ENCODE results near the gene CHRNA4. TPM values are rescaled to one million over a fixed set of nuclear protein-coding genes. Genes with fewer than 3 reads are reported as not detected.

Gene CHRNA4
- total and polyA plus RNA-seq, 2 experiments from 2014 or later, result 0.15 TPM; not detected in 1

DNA sequence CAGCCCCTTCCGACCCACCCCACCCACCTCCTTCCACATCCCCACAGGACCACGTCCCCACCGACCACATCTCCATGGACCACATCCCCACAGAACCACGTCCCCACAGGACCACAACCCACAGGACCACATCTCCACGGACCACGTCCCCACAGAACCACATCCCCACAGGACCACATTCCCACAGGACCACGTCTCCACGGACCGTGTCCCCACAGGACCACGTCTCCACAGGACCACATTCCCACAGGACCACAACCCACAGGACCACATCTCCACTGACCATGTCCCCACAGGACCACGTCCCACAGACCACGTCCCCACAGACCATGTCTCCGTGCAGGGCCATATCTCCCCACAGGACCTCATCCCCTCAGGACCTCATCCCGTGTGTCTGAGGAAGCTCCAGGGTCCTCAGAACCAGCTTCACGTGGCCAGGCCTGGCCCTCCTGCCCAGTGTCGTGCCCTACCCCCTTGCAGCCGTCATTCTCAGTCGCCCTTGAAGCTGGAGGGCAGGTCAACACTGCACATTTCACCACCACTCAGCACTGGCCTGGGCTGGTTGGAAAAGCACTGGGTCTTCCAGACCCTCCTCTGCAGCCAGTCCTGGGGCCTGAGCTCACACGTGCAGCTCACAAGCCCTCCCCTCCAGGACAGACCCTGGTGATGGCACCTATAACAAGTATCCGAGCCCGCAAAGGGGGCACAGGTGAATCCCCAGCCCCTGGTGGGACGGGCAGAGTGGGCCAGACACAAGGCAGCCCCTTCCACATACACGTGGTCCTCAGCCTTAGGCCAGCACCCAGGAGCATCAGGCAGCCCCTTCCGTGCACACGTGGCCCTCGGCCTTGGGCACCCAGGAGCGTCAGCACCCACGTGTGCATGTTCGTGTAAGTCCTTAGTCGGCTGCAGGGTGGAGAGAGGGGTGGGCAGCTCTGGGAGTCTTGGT is 3.9 kb downstream of the CHRNA4 start:
- H3K27ac ChIP-seq, result no peak overlapping the region
- no peak overlapping the region for H3K4me3 ChIP-seq
- H3K4me1 ChIP-seq (ENCODE audit: low read depth), result peaks cover 2% of the 10 kb centered on the region
- TF ChIP-seq, protein P1, sequence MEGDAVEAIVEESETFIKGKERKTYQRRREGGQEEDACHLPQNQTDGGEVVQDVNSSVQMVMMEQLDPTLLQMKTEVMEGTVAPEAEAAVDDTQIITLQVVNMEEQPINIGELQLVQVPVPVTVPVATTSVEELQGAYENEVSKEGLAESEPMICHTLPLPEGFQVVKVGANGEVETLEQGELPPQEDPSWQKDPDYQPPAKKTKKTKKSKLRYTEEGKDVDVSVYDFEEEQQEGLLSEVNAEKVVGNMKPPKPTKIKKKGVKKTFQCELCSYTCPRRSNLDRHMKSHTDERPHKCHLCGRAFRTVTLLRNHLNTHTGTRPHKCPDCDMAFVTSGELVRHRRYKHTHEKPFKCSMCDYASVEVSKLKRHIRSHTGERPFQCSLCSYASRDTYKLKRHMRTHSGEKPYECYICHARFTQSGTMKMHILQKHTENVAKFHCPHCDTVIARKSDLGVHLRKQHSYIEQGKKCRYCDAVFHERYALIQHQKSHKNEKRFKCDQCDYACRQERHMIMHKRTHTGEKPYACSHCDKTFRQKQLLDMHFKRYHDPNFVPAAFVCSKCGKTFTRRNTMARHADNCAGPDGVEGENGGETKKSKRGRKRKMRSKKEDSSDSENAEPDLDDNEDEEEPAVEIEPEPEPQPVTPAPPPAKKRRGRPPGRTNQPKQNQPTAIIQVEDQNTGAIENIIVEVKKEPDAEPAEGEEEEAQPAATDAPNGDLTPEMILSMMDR (IDR thresholded peaks at IDR 0.05; ENCODE audit: low read depth, low read length), result no peak
- peaks cover 40% of the 10 kb centered on the region for H3K27me3 ChIP-seq
- no peaks in the 10 kb centered on the region for H3K9me3 ChIP-seq (ENCODE audit: low read depth)
- H3K36me3 ChIP-seq, result no peaks in the 10 kb centered on the region
- DNase-seq (ENCODE audit: low read depth in 1 of 2, low spot score in 1 of 2), result no peak

DNA sequence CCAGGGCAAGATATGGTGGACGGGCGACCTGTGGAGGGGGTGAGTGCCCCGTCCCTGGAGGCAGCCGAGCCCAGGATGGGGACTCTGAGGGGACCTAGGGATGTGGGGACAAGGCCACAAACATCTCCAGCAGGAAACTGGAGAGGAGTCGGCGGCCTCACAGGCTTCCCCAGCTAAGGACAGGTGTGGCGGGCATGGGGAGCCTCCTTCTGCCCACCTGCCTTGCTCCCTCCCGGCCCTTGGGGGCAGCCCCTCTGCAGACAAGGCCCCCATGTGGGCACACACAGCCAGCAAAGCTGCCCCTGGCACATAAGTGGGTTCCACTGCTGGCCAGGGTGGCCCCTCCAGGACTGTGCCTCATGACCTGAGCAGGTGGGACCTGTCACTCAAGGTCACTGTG is 4.6 kb downstream of the CHRNA4 start:
- TF ChIP-seq, protein P1 (IDR thresholded peaks at IDR 0.05; ENCODE audit: low read depth, low read length), result no peak
- no peak overlapping the region for H3K4me3 ChIP-seq
- no peak overlapping the region for H3K27ac ChIP-seq
- H3K27me3 ChIP-seq, result peaks cover 33% of the 10 kb centered on the region
- peaks cover 2% of the 10 kb centered on the region for H3K4me1 ChIP-seq (ENCODE audit: low read depth)
- no peak for DNase-seq (ENCODE audit: low read depth in 1 of 2, low spot score in 1 of 2)
- no peaks in the 10 kb centered on the region for H3K36me3 ChIP-seq
- H3K9me3 ChIP-seq (ENCODE audit: low read depth), result no peaks in the 10 kb centered on the region

DNA sequence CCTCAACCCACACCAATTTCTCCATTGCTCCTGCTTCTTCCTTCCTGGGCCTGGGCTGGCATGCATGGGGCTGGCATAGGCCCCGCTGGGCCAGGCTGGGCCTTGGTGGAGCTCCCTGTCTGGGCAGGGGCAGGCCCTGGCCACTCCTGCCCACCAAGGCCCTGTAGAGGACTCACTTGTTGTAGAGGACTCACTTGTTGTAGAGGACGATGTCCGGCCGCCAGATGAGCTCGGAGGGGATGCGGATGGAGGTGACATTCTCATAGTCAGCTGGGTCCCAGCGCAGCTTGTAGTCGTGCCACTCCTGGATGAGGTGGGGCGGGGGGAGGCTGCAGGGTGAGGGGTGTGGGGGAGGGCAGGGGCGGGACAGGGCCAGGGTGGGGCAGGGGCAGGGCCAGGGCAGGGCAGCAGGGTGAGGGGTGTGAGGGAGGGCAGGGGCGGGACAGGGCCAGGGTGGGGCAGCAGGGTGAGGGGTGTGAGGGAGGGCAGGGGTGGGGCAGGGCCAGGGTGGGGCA is 5.3 kb downstream of the CHRNA4 start:
- peaks cover 27% of the 10 kb centered on the region for H3K27me3 ChIP-seq
- no peaks in the 10 kb centered on the region for H3K36me3 ChIP-seq
- DNase-seq (ENCODE audit: low read depth in 1 of 2, low spot score in 1 of 2), result no peak
- TF ChIP-seq, protein P1 (IDR thresholded peaks at IDR 0.05; ENCODE audit: low read depth, low read length), result no peak
- no peaks in the 10 kb centered on the region for H3K9me3 ChIP-seq (ENCODE audit: low read depth)
- no peak overlapping the region for H3K4me3 ChIP-seq
- H3K4me1 ChIP-seq (ENCODE audit: low read depth), result peaks cover 2% of the 10 kb centered on the region
- H3K27ac ChIP-seq, result no peak overlapping the region

DNA sequence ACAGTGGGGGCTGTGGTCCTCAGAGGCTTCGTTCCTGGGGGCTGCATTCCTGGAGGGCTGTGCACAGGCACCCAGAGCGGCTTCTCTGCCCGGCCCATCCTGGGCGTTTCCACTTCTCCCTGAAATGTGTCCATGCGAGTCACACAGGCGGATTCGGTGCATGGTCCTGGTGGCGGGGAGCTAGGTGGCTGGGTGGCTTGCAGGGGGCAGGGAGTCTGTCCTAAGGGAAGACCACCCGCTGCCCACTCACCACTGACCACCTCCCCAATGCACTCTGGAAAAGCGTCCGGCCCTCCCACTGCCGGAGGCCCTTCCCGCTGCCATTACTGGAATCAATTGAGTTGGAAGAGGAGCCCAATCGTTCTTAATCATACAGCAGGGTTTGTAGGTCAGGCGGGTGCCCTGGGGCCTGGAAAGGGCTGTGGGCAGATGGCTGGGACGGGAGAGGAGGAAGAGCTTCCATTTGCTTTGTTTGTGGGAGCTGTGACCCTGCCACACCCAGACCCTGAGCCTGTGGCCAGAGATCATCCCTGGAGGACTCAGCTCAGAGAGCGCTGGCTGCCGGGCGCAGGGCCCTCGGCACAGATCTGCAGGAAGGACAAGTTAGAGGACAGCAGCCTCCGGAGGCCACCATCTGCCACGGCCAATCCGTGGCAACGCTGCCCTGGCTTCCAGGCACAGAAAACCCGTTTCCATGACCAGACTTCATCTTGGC is 6.4 kb downstream of the CHRNA4 start:
- Histone ChIP-seq H3K27ac (no peak overlapping the region), H3K9me3 (ENCODE audit: low read depth) (no peaks in the 10 kb centered on the region), H3K36me3 (no peaks in the 10 kb centered on the region), H3K4me3 (no peak overlapping the region), H3K4me1 (ENCODE audit: low read depth) (no peaks in the 10 kb centered on the region), H3K27me3 (peaks cover 16% of the 10 kb centered on the region)
- no peak for DNase-seq (ENCODE audit: low read depth in 1 of 2, low spot score in 1 of 2)
- TF ChIP-seq, protein P1 (IDR thresholded peaks at IDR 0.05; ENCODE audit: low read depth, low read length), result no peak

DNA sequence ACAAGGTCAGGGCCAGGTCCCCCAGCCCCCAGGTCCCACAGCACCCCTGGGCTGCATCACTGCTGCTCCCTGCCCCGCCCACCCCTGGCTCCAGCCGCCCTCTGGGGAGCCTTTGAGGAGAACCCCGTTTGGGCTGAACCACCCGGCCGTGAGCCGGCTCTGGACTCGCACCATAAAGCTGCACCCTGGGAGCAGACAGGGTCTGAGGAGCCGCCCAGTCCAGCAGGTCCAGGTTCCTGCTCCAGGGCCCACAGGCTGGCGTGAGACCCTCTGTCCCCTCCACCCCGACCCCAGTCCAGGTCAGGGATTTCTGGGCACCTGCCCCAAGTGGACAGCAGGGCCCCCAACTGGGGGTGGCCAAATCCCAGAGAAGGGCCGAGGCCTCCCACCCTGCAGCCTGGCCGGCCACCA is 8.3 kb downstream of the CHRNA4 start:
- TF ChIP-seq, protein P1 (IDR thresholded peaks at IDR 0.05; ENCODE audit: low read depth, low read length), result no peak
- Histone ChIP-seq H3K4me1 (ENCODE audit: low read depth) (no peaks in the 10 kb centered on the region), H3K9me3 (ENCODE audit: low read depth) (no peaks in the 10 kb centered on the region), H3K27ac (no peak overlapping the region), H3K36me3 (no peaks in the 10 kb centered on the region), H3K4me3 (no peak overlapping the region), H3K27me3 (no peaks in the 10 kb centered on the region)
- DNase-seq (ENCODE audit: low read depth in 1 of 2, low spot score in 1 of 2), result no peak
